HTERT RPE-1 (cell line): Measurements from ENCODE around the gene ADRB1.

Experiments used
- in situ Hi-C: fragments of 300-500 bp; cut with MboI; formaldehyde crosslinking; loops from 4 replicates; pipeline ENCODE4 v1.14.3; 2020; ENCODE audit warnings: low sequenced_read_pairs

The ADRB1 gene

GRCh38 chr10:114025611-114026130 lies 18.0 kb upstream of the ADRB1 start:
- in situ Hi-C loops, result no loop called here

- in situ Hi-C loops, result no loop called here
These were observed 17.3 kb upstream of the ADRB1 start for GRCh38 chr10:114026189-114027040.

- in situ Hi-C loops, result no loop called here
These were observed 16.6 kb upstream of the ADRB1 start for GRCh38 chr10:114027041-114027394.

- in situ Hi-C loops, result no loop called here
These were observed 15.7 kb upstream of the ADRB1 start for GRCh38 chr10:114027951-114028350.

GRCh38 chr10:114028425-114028824 lies 15.2 kb upstream of the ADRB1 start:
- in situ Hi-C loops, result no loop called here

GRCh38 chr10:114029655-114030054 lies 14.0 kb upstream of the ADRB1 start:
- in situ Hi-C loops, result no loop called here

GRCh38 chr10:114030140-114030539 lies 13.5 kb upstream of the ADRB1 start:
- in situ Hi-C loops, result no loop called here

- in situ Hi-C loops, result no loop called here
These were observed 12.3 kb upstream of the ADRB1 start for GRCh38 chr10:114031073-114031972.

- in situ Hi-C loops, result no loop called here
These were observed 10.1 kb upstream of the ADRB1 start for GRCh38 chr10:114033566-114033965.

- in situ Hi-C loops, result no loop called here
These were observed 8.6 kb upstream of the ADRB1 start for GRCh38 chr10:114034923-114035645.

- in situ Hi-C loops, result no loop called here
These were observed 7.9 kb upstream of the ADRB1 start for GRCh38 chr10:114035791-114036190.

GRCh38 chr10:114038819-114039218 lies 4.8 kb upstream of the ADRB1 start:
- in situ Hi-C loops, result no loop called here

- in situ Hi-C loops, result no loop called here
These were observed 2.5 kb upstream of the ADRB1 start for GRCh38 chr10:114041166-114041565.

GRCh38 chr10:114042895-114043531 lies 653 bp upstream of the ADRB1 start:
- in situ Hi-C loops, result no loop called here

GRCh38 chr10:114044247-114045135 lies 825 bp downstream of the ADRB1 start:
- in situ Hi-C loops, result no loop called here

- in situ Hi-C loops, result no loop called here
These were observed 1.7 kb downstream of the ADRB1 start for GRCh38 chr10:114045136-114046086.

- in situ Hi-C loops, result no loop called here
These were observed 2.4 kb downstream of the ADRB1 start for GRCh38 chr10:114046087-114046458.

- in situ Hi-C loops, result no loop called here
These were observed 4.8 kb downstream of the ADRB1 start for GRCh38 chr10:114048472-114048871.
